GM23338 (cell line): ENCODE data around the gene PROX1.

Source experiments
- CREB1 ChIP-seq: fragments of 250-450 bp; sonication (Bioruptor Pico); IDR thresholded peaks from 2 replicates; pipeline ENCODE4 v1.5.0; 2020; ENCODE audit warnings: low read depth, mild to moderate bottlenecking, moderate library complexity
- CTCF ChIP-seq, 2 experiments: fragments of 200-600 bp in 1 of 2; sonication (generic) in 1 of 2; conservative IDR thresholded peaks; 2 replicates each; pipeline versions ENCODE4 v1.5.1 to v1.6.1; 2016 to 2017; ENCODE audit warnings: antibody characterized with exemption in 2 of 2, low read depth in 2 of 2, mild to moderate bottlenecking in 2 of 2, moderate library complexity in 1 of 2
- EZH2 ChIP-seq: fragments of 200-600 bp; sonication (generic); IDR thresholded peaks from one replicate; pipeline ENCODE4 v1.8.0; 2017; ENCODE audit warnings: antibody characterized with exemption, mild to moderate bottlenecking, low read depth; ENCODE audit not compliant: unreplicated experiment
- EZH2phosphoT487 ChIP-seq: fragments of 200-600 bp; sonication (generic); IDR thresholded peaks from one replicate; pipeline ENCODE4 v1.8.1; 2018; ENCODE audit warnings: antibody characterized with exemption; ENCODE audit not compliant: unreplicated experiment
- JUNB ChIP-seq: IDR thresholded peaks from one replicate; pipeline ENCODE4 v1.6.1; 2016; ENCODE audit warnings: antibody characterized with exemption; ENCODE audit not compliant: unreplicated experiment
- NANOG ChIP-seq: IDR thresholded peaks from 2 replicates; pipeline ENCODE4 v1.6.1; 2016; ENCODE audit warnings: antibody characterized with exemption, borderline replicate concordance
- POLR2AphosphoS5 ChIP-seq: IDR thresholded peaks from 2 replicates; pipeline ENCODE4 v1.6.1; 2016; ENCODE audit warnings: antibody characterized with exemption, low read depth
- REST ChIP-seq: IDR thresholded peaks from one replicate; pipeline ENCODE4 v1.6.1; 2018; ENCODE audit warnings: antibody characterized with exemption; ENCODE audit not compliant: unreplicated experiment
- STAT1 ChIP-seq: IDR thresholded peaks from one replicate; pipeline ENCODE4 v1.6.1; 2016; ENCODE audit warnings: antibody characterized with exemption; ENCODE audit not compliant: unreplicated experiment
- ZNF114 ChIP-seq: fragments of 250-450 bp; sonication (Bioruptor Pico); IDR thresholded peaks from 2 replicates; pipeline ENCODE4 v1.5.0; 2020; ENCODE audit warnings: mild to moderate bottlenecking, moderate library complexity
- ZNF331 ChIP-seq: fragments of 250-450 bp; sonication (Bioruptor Pico); IDR thresholded peaks from 2 replicates; pipeline ENCODE4 v1.5.0; 2020; ENCODE audit warnings: low read depth, mild to moderate bottlenecking, moderate library complexity
- TF ChIP-seq, protein P1 (sequence below): IDR thresholded peaks from 2 replicates; pipeline ENCODE4 v1.6.1; 2016; ENCODE audit warnings: antibody characterized with exemption

- TF ChIP-seq CTCF (conservative IDR thresholded peaks at IDR 0.05; ENCODE audit: low read depth in 2 of 2) (no peak), NANOG (no peak), ZNF114 (no peak), CREB1 (CRISPR knock-in tag) (no peak), POLR2AphosphoS5 (no peak), EZH2 (no peak), REST (no peak), JUNB (no peak), ZNF331 (no peak), EZH2phosphoT487 (no peak), STAT1 (no peak)
- TF ChIP-seq, protein P1, sequence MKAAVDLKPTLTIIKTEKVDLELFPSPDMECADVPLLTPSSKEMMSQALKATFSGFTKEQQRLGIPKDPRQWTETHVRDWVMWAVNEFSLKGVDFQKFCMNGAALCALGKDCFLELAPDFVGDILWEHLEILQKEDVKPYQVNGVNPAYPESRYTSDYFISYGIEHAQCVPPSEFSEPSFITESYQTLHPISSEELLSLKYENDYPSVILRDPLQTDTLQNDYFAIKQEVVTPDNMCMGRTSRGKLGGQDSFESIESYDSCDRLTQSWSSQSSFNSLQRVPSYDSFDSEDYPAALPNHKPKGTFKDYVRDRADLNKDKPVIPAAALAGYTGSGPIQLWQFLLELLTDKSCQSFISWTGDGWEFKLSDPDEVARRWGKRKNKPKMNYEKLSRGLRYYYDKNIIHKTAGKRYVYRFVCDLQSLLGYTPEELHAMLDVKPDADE, result no peak
Observed at GRCh38 chr1:214075999-214076707, 88.4 kb downstream of the PROX1 start.
